Activated T-cell treated with anti-CD3 and anti-CD28 coated beads for 1 hour (primary cell): ENCODE results near the gene POLR1C.
"Not testable (repeated sequence)": the region's sequence is repeated elsewhere in the genome, so short reads cannot be mapped to it uniquely, and the experiment has no call there.

ENCODE experiments used
- DNase-seq: peaks from one replicate; pipeline ENCODE4 v3.0.0-alpha.2; 2020; ENCODE audit warnings: low read depth

Gene POLR1C

GRCh38 chr6:43516697-43517504 lies at the start of gene POLR1C, which contains the start of gene YIPF3:
TSS of gene POLR1C (plus strand) at chr6:43517089. CDS start at chr6:43517110, 21 bp downstream.
TSS of gene YIPF3 (minus strand) at chr6:43516926. CDS start at chr6:43516807, 119 bp downstream.
- DNase-seq: peak; percentile 94

GRCh38 chr6:43467265-43467664 lies 49.6 kb upstream of the POLR1C start:
- DNase-seq: not testable (repeated sequence)

- no peak for DNase-seq
Measured at GRCh38 chr6:43467752-43468151, 49.1 kb upstream of the POLR1C start.

GRCh38 chr6:43468240-43468639 lies 48.6 kb upstream of the POLR1C start:
- no peak for DNase-seq

- no peak for DNase-seq
Measured at GRCh38 chr6:43468748-43469681, 47.9 kb upstream of the POLR1C start.

GRCh38 chr6:43469947-43470346 lies 46.9 kb upstream of the POLR1C start:
- DNase-seq: no peak

GRCh38 chr6:43471399-43471798 lies 45.5 kb upstream of the POLR1C start:
- DNase-seq: no peak

GRCh38 chr6:43472515-43472914 lies 44.4 kb upstream of the POLR1C start:
- DNase-seq: no peak

- no peak for DNase-seq
Measured at GRCh38 chr6:43475516-43475915, 41.4 kb upstream of the POLR1C start.

GRCh38 chr6:43476746-43477145 lies 40.1 kb upstream of the POLR1C start:
- no peak for DNase-seq

- DNase-seq: peak; percentile 98
Measured at GRCh38 chr6:43477235-43478007, 39.5 kb upstream of the POLR1C start, which contains the start of gene TJAP1. TSS of gene TJAP1 (plus strand) at chr6:43477570. CDS start at chr6:43499002, 21,432 bp downstream.

- no peak for DNase-seq
Measured at GRCh38 chr6:43478008-43478372, 38.9 kb upstream of the POLR1C start.

GRCh38 chr6:43481075-43481474 lies 35.8 kb upstream of the POLR1C start:
- no peak for DNase-seq

- DNase-seq: no peak
Measured at GRCh38 chr6:43481591-43482236, 35.2 kb upstream of the POLR1C start.

- no peak for DNase-seq
Measured at GRCh38 chr6:43488667-43489276, 28.1 kb upstream of the POLR1C start.

GRCh38 chr6:43489277-43490072 lies 27.4 kb upstream of the POLR1C start:
- no peak for DNase-seq

GRCh38 chr6:43490523-43490939 lies 26.4 kb upstream of the POLR1C start:
- no peak for DNase-seq

GRCh38 chr6:43491750-43492661 lies 24.9 kb upstream of the POLR1C start:
- no peak for DNase-seq

- no peak for DNase-seq
Measured at GRCh38 chr6:43492673-43493072, 24.2 kb upstream of the POLR1C start.
